Activated CD8-positive, alpha-beta T cell treated with anti-CD3 and anti-CD28 coated beads for 36 hours (primary cell): Measurements from ENCODE around the gene ADISSP. TPM values are rescaled to one million over a fixed set of nuclear protein-coding genes. Genes with fewer than 3 reads are reported as not detected.

Source experiments
- ATAC-seq: fragments of 200-7000 bp; cut with Tn5 transposase; one replicate; pipeline ENCODE4 v1.10.0; 2021; ENCODE audit warnings: mild to moderate bottlenecking, moderate library complexity
- CTCF ChIA-PET: fragments of 350-600 bp; sonication (Branson Sonifier 250); formaldehyde crosslinking; loops from one replicate; lab custom pipeline; 2021; ENCODE audit warnings: antibody characterized with exemption; lab: Charles Lee
- POLR2A ChIA-PET: fragments of 350-600 bp; sonication (Branson Sonifier 250); formaldehyde crosslinking; loops from one replicate; lab custom pipeline; 2021; ENCODE audit warnings: antibody characterized with exemption; lab: Charles Lee
- DNase-seq: peaks from one replicate; pipeline ENCODE4 v3.0.0-alpha.2; 2020
- H3K27ac Mint-ChIP-seq: one replicate; pipeline ENCODE4 v1.8.0; 2021; ENCODE audit warnings: mild to moderate bottlenecking, mixed read lengths
- H3K27me3 Mint-ChIP-seq: one replicate; pipeline ENCODE4 v1.8.0; 2021; ENCODE audit warnings: mixed read lengths
- H3K36me3 Mint-ChIP-seq: one replicate; pipeline ENCODE4 v1.8.0; 2021; ENCODE audit warnings: low read depth, mixed read lengths
- H3K4me1 Mint-ChIP-seq: one replicate; pipeline ENCODE4 v1.8.0; 2021; ENCODE audit warnings: low read depth, mixed read lengths
- H3K4me3 Mint-ChIP-seq: one replicate; pipeline ENCODE4 v1.8.0; 2021; ENCODE audit warnings: mild to moderate bottlenecking, moderate library complexity, mixed read lengths
- H3K9me3 Mint-ChIP-seq: one replicate; pipeline ENCODE4 v1.8.0; 2021; ENCODE audit warnings: mixed read lengths
- intact Hi-C: fragments of 100-400 bp; cut with micrococcal nuclease; formaldehyde crosslinking; loops from one replicate; pipeline ENCODE4 v1.10.0; 2022
- total RNA-seq, 2 experiments: library from RNA; stranded (reverse); gene quantifications; one replicate each; pipeline ENCODE4 v1.2.3, GENCODE V29; 2021
- TF ChIP-seq, protein P1 (sequence below): fragments of 200-600 bp; IDR thresholded peaks from one replicate; pipeline ENCODE4 v1.8.0; 2022; ENCODE audit warnings: antibody characterized with exemption, mild to moderate bottlenecking

ADISSP gene
- total RNA-seq, 2 experiments from 2014 or later: 62.5 to 66.6 TPM

GRCh38 chr20:3729811-3730540 lies 37.6 kb downstream of the ADISSP start:
- H3K9me3 Mint-ChIP-seq: no peaks in the 10 kb centered on the region
- no peak overlapping the region for H3K4me3 Mint-ChIP-seq
- H3K36me3 Mint-ChIP-seq: no peaks in the 10 kb centered on the region
- TF ChIP-seq, protein P1, sequence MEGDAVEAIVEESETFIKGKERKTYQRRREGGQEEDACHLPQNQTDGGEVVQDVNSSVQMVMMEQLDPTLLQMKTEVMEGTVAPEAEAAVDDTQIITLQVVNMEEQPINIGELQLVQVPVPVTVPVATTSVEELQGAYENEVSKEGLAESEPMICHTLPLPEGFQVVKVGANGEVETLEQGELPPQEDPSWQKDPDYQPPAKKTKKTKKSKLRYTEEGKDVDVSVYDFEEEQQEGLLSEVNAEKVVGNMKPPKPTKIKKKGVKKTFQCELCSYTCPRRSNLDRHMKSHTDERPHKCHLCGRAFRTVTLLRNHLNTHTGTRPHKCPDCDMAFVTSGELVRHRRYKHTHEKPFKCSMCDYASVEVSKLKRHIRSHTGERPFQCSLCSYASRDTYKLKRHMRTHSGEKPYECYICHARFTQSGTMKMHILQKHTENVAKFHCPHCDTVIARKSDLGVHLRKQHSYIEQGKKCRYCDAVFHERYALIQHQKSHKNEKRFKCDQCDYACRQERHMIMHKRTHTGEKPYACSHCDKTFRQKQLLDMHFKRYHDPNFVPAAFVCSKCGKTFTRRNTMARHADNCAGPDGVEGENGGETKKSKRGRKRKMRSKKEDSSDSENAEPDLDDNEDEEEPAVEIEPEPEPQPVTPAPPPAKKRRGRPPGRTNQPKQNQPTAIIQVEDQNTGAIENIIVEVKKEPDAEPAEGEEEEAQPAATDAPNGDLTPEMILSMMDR: no peak
- H3K27ac Mint-ChIP-seq: no peak overlapping the region
- ChIA-PET CTCF (no interaction called here), POLR2A (no interaction called here)
- DNase-seq: no peak
- intact Hi-C loops: no loop called here
- no peaks in the 10 kb centered on the region for H3K4me1 Mint-ChIP-seq
- no peak for ATAC-seq
- H3K27me3 Mint-ChIP-seq: peaks cover 43% of the 10 kb centered on the region

DNA sequence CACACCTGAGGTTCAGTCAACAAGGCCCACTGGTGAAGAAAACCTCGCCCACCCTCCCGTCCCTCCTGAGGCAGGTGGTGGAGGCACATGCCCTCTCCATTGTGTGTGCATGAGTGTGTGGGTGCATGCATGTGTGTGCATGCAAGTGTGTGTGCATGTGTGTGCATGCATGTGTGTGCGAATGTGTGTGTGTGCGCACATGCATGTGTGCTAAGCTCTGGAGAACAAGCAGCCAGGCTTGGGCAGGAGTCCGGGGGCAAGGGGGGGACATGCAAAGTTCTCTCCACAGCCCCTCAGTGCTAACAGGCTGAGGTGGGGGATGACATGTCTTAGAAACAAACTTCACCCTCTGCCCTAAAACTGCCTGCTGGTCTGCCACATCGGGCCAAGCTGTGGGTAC lies 38.2 kb downstream of the ADISSP start:
- intact Hi-C loops: no loop called here
- CTCF ChIA-PET: interaction anchor here (0.6 to 1.9 kb wide), 2 partner anchors 19 to 20 kb away, joined by 3 to 13 read pairs; no protein-coding TSS in a partner anchor

GRCh38 chr20:3728876-3729275 lies 38.7 kb downstream of the ADISSP start:
- Mint-ChIP-seq H3K9me3 (no peaks in the 10 kb centered on the region), H3K36me3 (no peaks in the 10 kb centered on the region), H3K27ac (no peak overlapping the region), H3K4me3 (no peak overlapping the region), H3K4me1 (no peaks in the 10 kb centered on the region), H3K27me3 (peaks cover 43% of the 10 kb centered on the region)
- TF ChIP-seq, protein P1: no peak
- ChIA-PET POLR2A (interaction anchor here (0.7 kb wide), 1 partner anchor 11 kb away, joined by 3 read pairs; no protein-coding TSS in a partner anchor), CTCF (interaction anchor here (0.6 to 1.9 kb wide), 2 partner anchors 18 to 21 kb away, joined by 3 to 13 read pairs; no protein-coding TSS in a partner anchor)
- ATAC-seq: no peak
- DNase-seq: no peak
- intact Hi-C loops: no loop called here

More for the DNA sequence above, 38.2 kb downstream of the ADISSP start:
- POLR2A ChIA-PET: no interaction called here
- Mint-ChIP-seq H3K36me3 (no peaks in the 10 kb centered on the region), H3K4me3 (no peak overlapping the region), H3K27ac (no peak overlapping the region), H3K9me3 (no peaks in the 10 kb centered on the region), H3K4me1 (no peaks in the 10 kb centered on the region), H3K27me3 (peaks cover 43% of the 10 kb centered on the region)
- ATAC-seq (no peak), DNase-seq (no peak)
- TF ChIP-seq, protein P1: no peak

DNA sequence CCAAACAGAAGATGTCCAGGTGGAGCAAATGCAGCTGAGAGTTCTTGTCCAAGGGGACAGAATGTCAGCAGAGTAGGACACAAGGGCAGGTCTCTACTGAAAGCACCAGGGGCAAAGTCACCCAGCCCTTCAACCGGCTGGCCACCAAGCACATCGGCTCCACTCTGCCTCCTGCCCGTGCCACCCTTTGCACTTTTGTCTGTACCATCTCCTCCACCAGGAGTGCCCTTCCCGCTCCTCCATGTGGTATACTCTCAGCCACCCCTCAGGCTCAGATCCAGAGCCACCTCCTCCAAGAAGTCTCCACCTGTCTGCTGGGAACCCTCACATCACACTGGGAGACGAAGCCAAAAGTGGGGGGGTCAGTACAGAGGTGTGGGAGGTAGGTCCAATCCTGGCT lies 39.2 kb downstream of the ADISSP start:
- H3K9me3 Mint-ChIP-seq: no peaks in the 10 kb centered on the region
- DNase-seq (no peak), ATAC-seq (no peak)
- H3K27me3 Mint-ChIP-seq: peaks cover 40% of the 10 kb centered on the region
- intact Hi-C loops: no loop called here
- no peaks in the 10 kb centered on the region for H3K4me1 Mint-ChIP-seq
- ChIA-PET CTCF (interaction anchor here (1.9 kb wide), 1 partner anchor 18 kb away, joined by 13 read pairs; no protein-coding TSS in a partner anchor), POLR2A (interaction anchor here (0.7 kb wide), 1 partner anchor 10 kb away, joined by 3 read pairs; no protein-coding TSS in a partner anchor)
- H3K36me3 Mint-ChIP-seq: no peaks in the 10 kb centered on the region
- TF ChIP-seq, protein P1: no peak
- H3K4me3 Mint-ChIP-seq: no peak overlapping the region
- H3K27ac Mint-ChIP-seq: no peak overlapping the region

GRCh38 chr20:3727401-3728021 lies 40.0 kb downstream of the ADISSP start:
- Mint-ChIP-seq H3K36me3 (no peaks in the 10 kb centered on the region), H3K27me3 (peaks cover 35% of the 10 kb centered on the region), H3K27ac (no peak overlapping the region), H3K4me1 (no peaks in the 10 kb centered on the region), H3K9me3 (no peaks in the 10 kb centered on the region), H3K4me3 (no peak overlapping the region)
- ChIA-PET POLR2A (no interaction called here), CTCF (interaction anchor here (1.9 to 2.2 kb wide), 2 partner anchors 17 kb away, joined by 11 to 13 read pairs; no protein-coding TSS in a partner anchor)
- TF ChIP-seq, protein P1: no peak
- intact Hi-C loops: no loop called here
- ATAC-seq (no peak), DNase-seq (no peak)
